Neural crest cell (in vitro differentiated cells): ENCODE measurements around the gene HNF4A. TPM values are rescaled to one million over a fixed set of nuclear protein-coding genes. Genes with fewer than 3 reads are reported as not detected.

ENCODE experiments used
- DNase-seq: peaks from one replicate; pipeline ENCODE4 v3.0.0; 2021; ENCODE audit warnings: low read depth, mixed read lengths, low spot score
- H3K27ac Mint-ChIP-seq: one replicate; pipeline ENCODE4 v1.8.0; 2021; ENCODE audit warnings: mild to moderate bottlenecking, mixed read lengths; ENCODE audit not compliant: unreplicated experiment
- H3K27me3 Mint-ChIP-seq: 2 replicates; pipeline ENCODE4 v1.8.0; 2021; ENCODE audit warnings: low read depth, mild to moderate bottlenecking, mixed read lengths
- H3K36me3 Mint-ChIP-seq: 2 replicates; pipeline ENCODE4 v1.8.0; 2021; ENCODE audit warnings: low read depth, mild to moderate bottlenecking, mixed read lengths
- H3K4me1 Mint-ChIP-seq: 2 replicates; pipeline ENCODE4 v1.8.0; 2021; ENCODE audit warnings: mixed read lengths
- H3K4me3 Mint-ChIP-seq: one replicate; pipeline ENCODE4 v1.8.0; 2021; ENCODE audit warnings: mild to moderate bottlenecking, mixed read lengths
- H3K9me3 Mint-ChIP-seq: 2 replicates; pipeline ENCODE4 v1.8.0; 2021; ENCODE audit warnings: mixed read lengths
- total RNA-seq: library from RNA; stranded (reverse); gene quantifications from 2 replicates; pipeline ENCODE4 v1.2.1, GENCODE V29; 2021
- TF ChIP-seq, protein P1 (sequence below): fragments of 200-600 bp; sonication (generic); conservative IDR thresholded peaks from 2 replicates; pipeline ENCODE4 v1.5.0; 2021; ENCODE audit warnings: antibody characterized with exemption, mild to moderate bottlenecking

The HNF4A gene
- total RNA-seq, 1 donor from 2014 or later, result not detected

DNA sequence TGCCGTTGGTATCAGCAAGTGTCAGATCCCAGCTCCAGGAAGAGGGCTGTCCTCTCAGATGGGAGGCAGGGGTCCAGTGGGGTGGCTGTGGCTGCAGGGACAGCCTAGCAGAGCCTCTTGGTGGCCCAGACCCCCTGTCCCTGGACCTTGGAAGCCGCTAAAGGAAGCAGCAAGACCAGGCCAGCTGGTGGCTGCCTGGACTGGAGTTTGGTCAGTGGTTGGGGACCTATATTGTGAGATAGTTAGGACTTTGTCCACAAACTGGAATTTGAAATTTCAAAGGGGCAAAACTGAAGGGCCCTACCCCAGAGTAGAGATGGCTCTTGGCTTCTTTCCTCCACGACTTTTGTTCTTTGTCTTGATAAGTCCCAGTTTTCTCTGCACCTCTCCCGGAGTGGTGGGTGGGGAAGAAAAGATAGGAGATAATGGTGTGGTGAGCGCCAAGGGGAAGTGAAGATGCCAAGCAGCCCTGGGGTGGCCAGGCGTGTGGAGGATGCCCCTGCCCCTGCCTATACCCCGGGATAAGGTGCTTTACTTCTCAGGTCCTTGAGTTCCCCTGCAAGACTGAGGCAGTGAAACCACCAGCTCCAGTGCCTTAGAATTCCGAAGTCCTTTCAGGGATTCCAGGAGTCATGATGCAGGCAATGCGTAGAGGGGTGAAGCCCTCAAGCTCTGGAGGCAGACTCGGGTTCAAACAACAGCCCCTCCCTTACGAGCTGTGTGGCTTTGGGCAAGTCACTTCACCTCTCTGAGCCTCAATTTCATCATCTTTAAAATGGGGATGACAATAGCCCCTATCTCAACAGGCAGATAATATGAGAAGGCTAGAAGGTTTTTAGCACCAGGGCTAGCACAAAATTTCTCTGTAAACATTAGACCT, 40.2 kb downstream of the HNF4A start:
- H3K27ac Mint-ChIP-seq, result no peak overlapping the region
- H3K9me3 Mint-ChIP-seq, result no peaks in the 10 kb centered on the region
- H3K4me1 Mint-ChIP-seq, result no peaks in the 10 kb centered on the region
- no peak for DNase-seq
- no peak overlapping the region for H3K4me3 Mint-ChIP-seq
- peaks cover 37% of the 10 kb centered on the region for H3K27me3 Mint-ChIP-seq
- no peaks in the 10 kb centered on the region for H3K36me3 Mint-ChIP-seq
- TF ChIP-seq, protein P1, sequence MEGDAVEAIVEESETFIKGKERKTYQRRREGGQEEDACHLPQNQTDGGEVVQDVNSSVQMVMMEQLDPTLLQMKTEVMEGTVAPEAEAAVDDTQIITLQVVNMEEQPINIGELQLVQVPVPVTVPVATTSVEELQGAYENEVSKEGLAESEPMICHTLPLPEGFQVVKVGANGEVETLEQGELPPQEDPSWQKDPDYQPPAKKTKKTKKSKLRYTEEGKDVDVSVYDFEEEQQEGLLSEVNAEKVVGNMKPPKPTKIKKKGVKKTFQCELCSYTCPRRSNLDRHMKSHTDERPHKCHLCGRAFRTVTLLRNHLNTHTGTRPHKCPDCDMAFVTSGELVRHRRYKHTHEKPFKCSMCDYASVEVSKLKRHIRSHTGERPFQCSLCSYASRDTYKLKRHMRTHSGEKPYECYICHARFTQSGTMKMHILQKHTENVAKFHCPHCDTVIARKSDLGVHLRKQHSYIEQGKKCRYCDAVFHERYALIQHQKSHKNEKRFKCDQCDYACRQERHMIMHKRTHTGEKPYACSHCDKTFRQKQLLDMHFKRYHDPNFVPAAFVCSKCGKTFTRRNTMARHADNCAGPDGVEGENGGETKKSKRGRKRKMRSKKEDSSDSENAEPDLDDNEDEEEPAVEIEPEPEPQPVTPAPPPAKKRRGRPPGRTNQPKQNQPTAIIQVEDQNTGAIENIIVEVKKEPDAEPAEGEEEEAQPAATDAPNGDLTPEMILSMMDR, result no peak

- no peak overlapping the region for H3K4me3 Mint-ChIP-seq
These were observed 41.1 kb downstream of the HNF4A start for GRCh38 chr20:44396369-44397130.

DNA sequence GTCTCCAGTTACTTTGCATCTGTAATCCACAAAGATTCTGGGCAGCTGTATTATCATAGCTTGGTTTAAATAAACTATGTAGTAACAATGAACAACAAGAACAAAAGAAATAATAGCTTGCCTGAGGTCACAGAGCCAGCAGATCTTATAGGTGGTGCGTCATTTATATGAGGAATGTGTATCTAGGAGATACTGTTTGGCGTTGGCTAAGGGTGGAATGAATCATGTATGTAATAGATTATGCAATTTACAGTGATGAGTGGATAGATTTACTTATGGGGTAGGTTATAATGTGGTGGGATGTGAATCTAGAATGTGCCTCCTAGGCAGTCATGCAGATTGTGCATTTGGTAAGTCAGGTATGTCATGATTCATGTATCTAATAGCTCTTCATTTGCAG, 42.8 kb downstream of the HNF4A start:
- TF ChIP-seq, protein P1, result no peak
- Mint-ChIP-seq H3K4me1 (no peaks in the 10 kb centered on the region), H3K4me3 (no peak overlapping the region), H3K27me3 (peaks cover 32% of the 10 kb centered on the region), H3K27ac (no peak overlapping the region), H3K36me3 (no peaks in the 10 kb centered on the region), H3K9me3 (no peaks in the 10 kb centered on the region)
- no peak for DNase-seq

More at GRCh38 chr20:44396369-44397130, 41.1 kb downstream of the HNF4A start:
- TF ChIP-seq, protein P1, result no peak
- Mint-ChIP-seq H3K4me1 (no peaks in the 10 kb centered on the region), H3K27ac (peak overlapping the region; percentile 67), H3K9me3 (no peaks in the 10 kb centered on the region), H3K36me3 (no peaks in the 10 kb centered on the region), H3K27me3 (peaks cover 32% of the 10 kb centered on the region)
- DNase-seq, result no peak

- Mint-ChIP-seq H3K27ac (no peak overlapping the region), H3K27me3 (peaks cover 32% of the 10 kb centered on the region), H3K9me3 (peaks cover 1% of the 10 kb centered on the region), H3K4me1 (no peaks in the 10 kb centered on the region), H3K4me3 (no peak overlapping the region), H3K36me3 (no peaks in the 10 kb centered on the region)
- DNase-seq, result no peak
- TF ChIP-seq, protein P1, result no peak
These were observed 43.9 kb downstream of the HNF4A start for GRCh38 chr20:44399446-44399845.

DNA sequence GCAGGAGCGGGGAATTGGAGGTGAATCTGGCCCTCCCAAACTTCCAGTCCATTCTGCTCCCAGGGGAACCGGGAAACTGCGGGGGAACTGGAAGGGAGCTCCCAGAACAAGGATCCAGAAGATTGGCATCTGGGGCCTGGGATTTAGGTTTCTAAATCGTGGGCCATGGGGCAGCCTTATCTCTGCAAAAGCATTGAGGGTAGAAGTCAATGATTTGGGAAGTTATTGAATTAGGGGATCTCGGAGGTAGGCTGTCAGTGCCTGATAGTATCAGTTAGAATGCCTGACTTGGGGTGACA, 45.1 kb downstream of the HNF4A start:
- H3K36me3 Mint-ChIP-seq, result no peaks in the 10 kb centered on the region
- TF ChIP-seq, protein P1, result no peak
- H3K9me3 Mint-ChIP-seq, result peaks cover 3% of the 10 kb centered on the region
- H3K4me3 Mint-ChIP-seq, result no peak overlapping the region
- no peaks in the 10 kb centered on the region for H3K4me1 Mint-ChIP-seq
- peaks cover 32% of the 10 kb centered on the region for H3K27me3 Mint-ChIP-seq
- H3K27ac Mint-ChIP-seq, result no peak overlapping the region
- no peak for DNase-seq
